Liver (tissue), 3 donors: ENCODE measurements around the gene WDR75.

Experiments used
- EGR1 ChIP-seq, 2 donors: IDR thresholded peaks; 2 replicates each; pipeline ENCODE4 v1.6.1; 2016 to 2018; ENCODE audit warnings: antibody characterized with exemption in 2 of 2, low read depth in 2 of 2
- HNF4A ChIP-seq, 2 donors: conservative IDR thresholded peaks; 2 replicates each; pipeline ENCODE4 v1.6.1; 2016; ENCODE audit warnings: antibody characterized with exemption in 2 of 2, mild to moderate bottlenecking in 2 of 2
- HNF4G ChIP-seq: IDR thresholded peaks from 2 replicates; pipeline ENCODE4 v1.6.1; 2016; ENCODE audit warnings: antibody characterized with exemption
- RAD21 ChIP-seq, 2 donors: IDR thresholded peaks; 2 replicates each; pipeline ENCODE4 v1.6.1; 2016; ENCODE audit warnings: antibody characterized with exemption in 2 of 2, mild to moderate bottlenecking in 2 of 2
- SP1 ChIP-seq: IDR thresholded peaks from 2 replicates; pipeline ENCODE4 v1.6.1; 2018; ENCODE audit warnings: antibody characterized with exemption, mild to moderate bottlenecking
- TAF1 ChIP-seq: conservative IDR thresholded peaks from 2 replicates; pipeline ENCODE4 v1.6.1; 2016; ENCODE audit warnings: antibody characterized with exemption, mild to moderate bottlenecking
- TF ChIP-seq, protein P1 (sequence below): fragments of 150-350 bp; IDR thresholded peaks from 2 replicates; pipeline ENCODE4 v1.5.1; 2017; ENCODE audit warnings: improper control_type of control experiment, low read depth, low read length; ENCODE audit not compliant: missing input control
- TF ChIP-seq, protein P2 (sequence below): IDR thresholded peaks from 2 replicates; pipeline ENCODE4 v1.6.1; 2016; ENCODE audit warnings: antibody characterized with exemption
- donor health status: healthy.
- donor health status: healthy.

DNA sequence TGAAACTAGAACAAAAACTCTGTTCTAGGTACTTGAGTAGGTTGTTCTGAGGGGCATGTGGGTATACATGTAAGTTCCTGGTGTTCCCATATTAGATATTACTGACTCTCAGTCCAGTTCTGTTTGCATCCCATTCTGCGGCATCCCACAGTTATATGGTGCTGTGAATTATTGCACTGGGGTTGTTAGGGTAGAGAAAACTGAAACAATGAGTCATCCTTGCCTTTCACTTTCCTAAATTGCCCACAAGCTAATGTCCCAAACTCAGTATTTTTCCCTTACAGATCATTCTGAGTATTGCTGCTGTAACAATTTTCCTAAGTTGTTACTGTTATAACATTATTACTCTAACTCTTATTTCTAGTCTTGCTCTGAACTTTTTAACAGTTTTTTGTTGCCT lies 3.0 kb downstream of the WDR75 start:
- TF ChIP-seq EGR1 (IDR thresholded peaks at IDR 0.05; ENCODE audit: low read depth in 2 of 2) (no peak), HNF4A (conservative IDR thresholded peaks at IDR 0.05) (no peak), RAD21 (IDR thresholded peaks at IDR 0.05) (no peak), HNF4G (no peak), TAF1 (no peak), SP1 (no peak)
- TF ChIP-seq, protein P1, sequence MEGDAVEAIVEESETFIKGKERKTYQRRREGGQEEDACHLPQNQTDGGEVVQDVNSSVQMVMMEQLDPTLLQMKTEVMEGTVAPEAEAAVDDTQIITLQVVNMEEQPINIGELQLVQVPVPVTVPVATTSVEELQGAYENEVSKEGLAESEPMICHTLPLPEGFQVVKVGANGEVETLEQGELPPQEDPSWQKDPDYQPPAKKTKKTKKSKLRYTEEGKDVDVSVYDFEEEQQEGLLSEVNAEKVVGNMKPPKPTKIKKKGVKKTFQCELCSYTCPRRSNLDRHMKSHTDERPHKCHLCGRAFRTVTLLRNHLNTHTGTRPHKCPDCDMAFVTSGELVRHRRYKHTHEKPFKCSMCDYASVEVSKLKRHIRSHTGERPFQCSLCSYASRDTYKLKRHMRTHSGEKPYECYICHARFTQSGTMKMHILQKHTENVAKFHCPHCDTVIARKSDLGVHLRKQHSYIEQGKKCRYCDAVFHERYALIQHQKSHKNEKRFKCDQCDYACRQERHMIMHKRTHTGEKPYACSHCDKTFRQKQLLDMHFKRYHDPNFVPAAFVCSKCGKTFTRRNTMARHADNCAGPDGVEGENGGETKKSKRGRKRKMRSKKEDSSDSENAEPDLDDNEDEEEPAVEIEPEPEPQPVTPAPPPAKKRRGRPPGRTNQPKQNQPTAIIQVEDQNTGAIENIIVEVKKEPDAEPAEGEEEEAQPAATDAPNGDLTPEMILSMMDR: no peak
- TF ChIP-seq, protein P2, sequence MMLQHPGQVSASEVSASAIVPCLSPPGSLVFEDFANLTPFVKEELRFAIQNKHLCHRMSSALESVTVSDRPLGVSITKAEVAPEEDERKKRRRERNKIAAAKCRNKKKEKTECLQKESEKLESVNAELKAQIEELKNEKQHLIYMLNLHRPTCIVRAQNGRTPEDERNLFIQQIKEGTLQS: no peak
